Panc1 (cell line): ENCODE data around the gene FCHSD2. TPM values are rescaled to one million over a fixed set of nuclear protein-coding genes. Genes with fewer than 3 reads are reported as not detected.

Experiments
- ATAC-seq: fragments of 200-7000 bp; cut with Tn5 transposase; 2 replicates; pipeline ENCODE4 v1.9.1; 2020; ENCODE audit warnings: mild to moderate bottlenecking, moderate library complexity
- BruUV-seq: library from RNA; stranded (reverse); fragments of 400-500 nt; replicated peaks from 2 replicates; lab custom pipeline; 2021; lab: Mats Ljungman, UMichigan
- CTCF ChIA-PET: fragments of 300-600 bp; sonication (Branson Sonifier 250); formaldehyde crosslinking; loops from one replicate; lab custom pipeline; 2022; ENCODE audit warnings: antibody characterized with exemption; lab: Charles Lee
- POLR2A ChIA-PET: fragments of 300-600 bp; sonication (Branson Sonifier 250); formaldehyde crosslinking; loops from one replicate; lab custom pipeline; 2022; ENCODE audit warnings: antibody characterized with exemption; lab: Charles Lee
- DNase-seq: peaks from one replicate; pipeline ENCODE4 v3.0.0-alpha.2; 2010; ENCODE audit warnings: low read depth, low spot score
- H3K27ac ChIP-seq: 2 replicates; pipeline ENCODE4 v1.5.1; 2011; ENCODE audit warnings: mild to moderate bottlenecking, low read length, inconsistent platforms
- H3K27me3 ChIP-seq: fragments of 200-500 bp; sonication (Bioruptor generic); 2 replicates; pipeline ENCODE4 v1.6.0; 2014; ENCODE audit warnings: low read length, inconsistent platforms; ENCODE audit not compliant: control insufficient read depth, insufficient read depth
- H3K36me3 ChIP-seq: fragments of 200-500 bp; sonication (Bioruptor generic); 2 replicates; pipeline ENCODE4 v1.5.1; 2014; ENCODE audit warnings: inconsistent platforms, mild to moderate bottlenecking, low read length, moderate library complexity; ENCODE audit not compliant: control insufficient read depth, insufficient read depth
- H3K4me1 ChIP-seq: 2 replicates; pipeline ENCODE4 v1.5.1; 2011; ENCODE audit warnings: inconsistent platforms, mild to moderate bottlenecking, low read length, moderate library complexity; ENCODE audit not compliant: control insufficient read depth, insufficient read depth
- H3K4me3 ChIP-seq, 2 experiments: 2 replicates each; pipeline ENCODE4 v1.5.1; 2011 to 2012; ENCODE audit warnings: low read depth in 2 of 2, low read length in 2 of 2, mild to moderate bottlenecking in 2 of 2, inconsistent platforms in 1 of 2, moderate library complexity in 1 of 2
- H3K9me3 ChIP-seq: fragments of 200-500 bp; sonication (Bioruptor generic); 2 replicates; pipeline ENCODE4 v1.5.1; 2014; ENCODE audit warnings: low read depth, mild to moderate bottlenecking, inconsistent platforms, low read length, moderate library complexity; ENCODE audit not compliant: control insufficient read depth, insufficient read depth
- POLR2AphosphoS5 ChIP-seq: IDR thresholded peaks from 2 replicates; pipeline ENCODE4 v1.6.1; 2012; ENCODE audit warnings: mild to moderate bottlenecking, low read depth, low read length, moderate library complexity
- SIN3A ChIP-seq: IDR thresholded peaks from 2 replicates; pipeline ENCODE4 v1.6.1; 2012; ENCODE audit warnings: low read depth, mild to moderate bottlenecking, low read length, moderate library complexity, borderline replicate concordance; ENCODE audit not compliant: insufficient read depth
- TCF7L2 ChIP-seq: IDR thresholded peaks from 2 replicates; pipeline ENCODE4 v1.6.1; 2011; ENCODE audit warnings: mild to moderate bottlenecking, low read depth, low read length, inconsistent platforms
- in situ Hi-C: cut with HindIII; loops from 2 replicates; pipeline ENCODE4 v1.10.0; 2016; ENCODE audit warnings: low sequenced_read_pairs, low pct_unique_long_range_greater_than_20kb
- intact Hi-C: fragments of 100-400 bp; cut with micrococcal nuclease; formaldehyde crosslinking; loops from one replicate; pipeline ENCODE4 v1.10.0; 2022; ENCODE audit not compliant: unreplicated experiment
- total RNA-seq: library from RNA; stranded (reverse); gene quantifications from one replicate; pipeline ENCODE4 v1.2.1, GENCODE V29; 2021; ENCODE audit not compliant: unreplicated experiment
- TF ChIP-seq, protein P1 (sequence below), 2 experiments: IDR thresholded peaks; 2 replicates each; pipeline ENCODE4 v1.6.1; 2011 to 2012; ENCODE audit warnings: low read depth in 2 of 2, control low read depth in 1 of 2, low read length in 1 of 2, mild to moderate bottlenecking in 1 of 2, moderate library complexity in 1 of 2; ENCODE audit not compliant: insufficient read depth in 1 of 2
- TF ChIP-seq, protein P2 (sequence below): fragments of 450-650 bp; IDR thresholded peaks from 2 replicates; pipeline ENCODE4 v1.5.1; 2017; ENCODE audit warnings: mild to moderate bottlenecking

The FCHSD2 gene
- total RNA-seq, 1 experiment from 2014 or later, result 31.8 TPM

DNA sequence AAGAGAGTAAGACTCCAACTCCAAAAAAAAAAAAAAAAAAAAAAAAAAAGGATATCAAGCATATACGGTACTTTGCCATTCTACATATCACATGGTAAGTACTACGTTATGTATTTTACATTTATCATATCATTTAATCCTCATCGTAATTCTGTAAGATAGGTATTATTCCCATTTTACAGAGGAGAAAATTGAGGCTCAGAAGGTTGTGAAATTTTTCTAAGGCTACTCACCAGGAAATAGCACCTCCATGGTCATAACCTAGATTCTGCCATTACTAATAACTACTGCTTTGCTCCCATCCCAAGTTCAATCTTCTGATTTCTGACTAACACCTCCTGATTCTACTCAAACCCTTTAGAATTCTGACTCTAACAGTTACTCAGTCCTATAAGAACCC, 138.0 kb downstream of the FCHSD2 start:
- in situ Hi-C loops, result no loop called here
- no peak for DNase-seq
- intact Hi-C loops, result no loop called here
- ChIA-PET POLR2A (no interaction called here), CTCF (no interaction called here)
- Histone ChIP-seq H3K4me1 (no peaks in the 10 kb centered on the region), H3K36me3 (no peaks in the 10 kb centered on the region), H3K27ac (no peak overlapping the region), H3K9me3 (no peaks in the 10 kb centered on the region), H3K4me3 (no peak overlapping the region), H3K27me3 (no peaks in the 10 kb centered on the region)
- no peak for TF ChIP-seq TCF7L2
- TF ChIP-seq, protein P1, sequence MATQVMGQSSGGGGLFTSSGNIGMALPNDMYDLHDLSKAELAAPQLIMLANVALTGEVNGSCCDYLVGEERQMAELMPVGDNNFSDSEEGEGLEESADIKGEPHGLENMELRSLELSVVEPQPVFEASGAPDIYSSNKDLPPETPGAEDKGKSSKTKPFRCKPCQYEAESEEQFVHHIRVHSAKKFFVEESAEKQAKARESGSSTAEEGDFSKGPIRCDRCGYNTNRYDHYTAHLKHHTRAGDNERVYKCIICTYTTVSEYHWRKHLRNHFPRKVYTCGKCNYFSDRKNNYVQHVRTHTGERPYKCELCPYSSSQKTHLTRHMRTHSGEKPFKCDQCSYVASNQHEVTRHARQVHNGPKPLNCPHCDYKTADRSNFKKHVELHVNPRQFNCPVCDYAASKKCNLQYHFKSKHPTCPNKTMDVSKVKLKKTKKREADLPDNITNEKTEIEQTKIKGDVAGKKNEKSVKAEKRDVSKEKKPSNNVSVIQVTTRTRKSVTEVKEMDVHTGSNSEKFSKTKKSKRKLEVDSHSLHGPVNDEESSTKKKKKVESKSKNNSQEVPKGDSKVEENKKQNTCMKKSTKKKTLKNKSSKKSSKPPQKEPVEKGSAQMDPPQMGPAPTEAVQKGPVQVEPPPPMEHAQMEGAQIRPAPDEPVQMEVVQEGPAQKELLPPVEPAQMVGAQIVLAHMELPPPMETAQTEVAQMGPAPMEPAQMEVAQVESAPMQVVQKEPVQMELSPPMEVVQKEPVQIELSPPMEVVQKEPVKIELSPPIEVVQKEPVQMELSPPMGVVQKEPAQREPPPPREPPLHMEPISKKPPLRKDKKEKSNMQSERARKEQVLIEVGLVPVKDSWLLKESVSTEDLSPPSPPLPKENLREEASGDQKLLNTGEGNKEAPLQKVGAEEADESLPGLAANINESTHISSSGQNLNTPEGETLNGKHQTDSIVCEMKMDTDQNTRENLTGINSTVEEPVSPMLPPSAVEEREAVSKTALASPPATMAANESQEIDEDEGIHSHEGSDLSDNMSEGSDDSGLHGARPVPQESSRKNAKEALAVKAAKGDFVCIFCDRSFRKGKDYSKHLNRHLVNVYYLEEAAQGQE (IDR thresholded peaks at IDR 0.05; ENCODE audit: insufficient read depth in 1 of 2, low read depth in 2 of 2, low read length in 1 of 2), result no peak
- no peak for TF ChIP-seq SIN3A
- TF ChIP-seq, protein P2, sequence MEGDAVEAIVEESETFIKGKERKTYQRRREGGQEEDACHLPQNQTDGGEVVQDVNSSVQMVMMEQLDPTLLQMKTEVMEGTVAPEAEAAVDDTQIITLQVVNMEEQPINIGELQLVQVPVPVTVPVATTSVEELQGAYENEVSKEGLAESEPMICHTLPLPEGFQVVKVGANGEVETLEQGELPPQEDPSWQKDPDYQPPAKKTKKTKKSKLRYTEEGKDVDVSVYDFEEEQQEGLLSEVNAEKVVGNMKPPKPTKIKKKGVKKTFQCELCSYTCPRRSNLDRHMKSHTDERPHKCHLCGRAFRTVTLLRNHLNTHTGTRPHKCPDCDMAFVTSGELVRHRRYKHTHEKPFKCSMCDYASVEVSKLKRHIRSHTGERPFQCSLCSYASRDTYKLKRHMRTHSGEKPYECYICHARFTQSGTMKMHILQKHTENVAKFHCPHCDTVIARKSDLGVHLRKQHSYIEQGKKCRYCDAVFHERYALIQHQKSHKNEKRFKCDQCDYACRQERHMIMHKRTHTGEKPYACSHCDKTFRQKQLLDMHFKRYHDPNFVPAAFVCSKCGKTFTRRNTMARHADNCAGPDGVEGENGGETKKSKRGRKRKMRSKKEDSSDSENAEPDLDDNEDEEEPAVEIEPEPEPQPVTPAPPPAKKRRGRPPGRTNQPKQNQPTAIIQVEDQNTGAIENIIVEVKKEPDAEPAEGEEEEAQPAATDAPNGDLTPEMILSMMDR, result no peak
- TF ChIP-seq POLR2AphosphoS5, result no peak
- no TSS peak for BruUV-seq
- ATAC-seq, result no peak

DNA sequence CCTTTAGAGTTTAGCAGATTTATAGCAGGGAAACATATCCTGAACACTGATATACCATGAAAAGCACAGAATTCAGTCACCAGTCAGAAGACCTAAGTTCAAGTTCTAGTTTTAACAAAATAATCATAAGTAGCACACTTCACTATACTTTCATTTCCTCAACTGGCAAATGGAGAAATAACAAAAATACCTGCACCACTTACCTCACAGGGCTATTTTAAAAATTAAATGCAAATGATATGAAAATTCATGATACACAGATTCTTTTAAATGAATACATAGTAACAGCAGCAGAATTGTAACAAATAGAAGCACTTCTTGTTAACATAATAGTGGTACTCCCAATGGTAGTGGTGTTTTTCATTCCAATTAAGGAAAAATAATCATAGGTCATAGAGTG, 139.0 kb downstream of the FCHSD2 start:
- H3K27ac ChIP-seq, result no peak overlapping the region
- no peaks in the 10 kb centered on the region for H3K27me3 ChIP-seq
- intact Hi-C loops, result no loop called here
- BruUV-seq, result no TSS peak
- DNase-seq (no peak), ATAC-seq (no peak)
- H3K36me3 ChIP-seq, result no peaks in the 10 kb centered on the region
- ChIA-PET POLR2A (interaction anchor here (0.6 kb wide), 1 partner anchor 443 kb away, joined by 8 read pairs; no protein-coding TSS in a partner anchor), CTCF (interaction anchor here (0.6 kb wide), 1 partner anchor 68 kb away, joined by 3 read pairs; no protein-coding TSS in a partner anchor)
- no peak overlapping the region for H3K4me3 ChIP-seq
- TF ChIP-seq, protein P1 (IDR thresholded peaks at IDR 0.05; ENCODE audit: insufficient read depth in 1 of 2, low read depth in 2 of 2, low read length in 1 of 2), result no peak
- TF ChIP-seq POLR2AphosphoS5 (no peak), SIN3A (no peak), TCF7L2 (no peak)
- TF ChIP-seq, protein P2, result no peak
- no peaks in the 10 kb centered on the region for H3K9me3 ChIP-seq
- in situ Hi-C loops, result no loop called here
- H3K4me1 ChIP-seq, result no peaks in the 10 kb centered on the region
